ENCODE data around the gene TRAF3.

Gene TRAF3

DNA sequence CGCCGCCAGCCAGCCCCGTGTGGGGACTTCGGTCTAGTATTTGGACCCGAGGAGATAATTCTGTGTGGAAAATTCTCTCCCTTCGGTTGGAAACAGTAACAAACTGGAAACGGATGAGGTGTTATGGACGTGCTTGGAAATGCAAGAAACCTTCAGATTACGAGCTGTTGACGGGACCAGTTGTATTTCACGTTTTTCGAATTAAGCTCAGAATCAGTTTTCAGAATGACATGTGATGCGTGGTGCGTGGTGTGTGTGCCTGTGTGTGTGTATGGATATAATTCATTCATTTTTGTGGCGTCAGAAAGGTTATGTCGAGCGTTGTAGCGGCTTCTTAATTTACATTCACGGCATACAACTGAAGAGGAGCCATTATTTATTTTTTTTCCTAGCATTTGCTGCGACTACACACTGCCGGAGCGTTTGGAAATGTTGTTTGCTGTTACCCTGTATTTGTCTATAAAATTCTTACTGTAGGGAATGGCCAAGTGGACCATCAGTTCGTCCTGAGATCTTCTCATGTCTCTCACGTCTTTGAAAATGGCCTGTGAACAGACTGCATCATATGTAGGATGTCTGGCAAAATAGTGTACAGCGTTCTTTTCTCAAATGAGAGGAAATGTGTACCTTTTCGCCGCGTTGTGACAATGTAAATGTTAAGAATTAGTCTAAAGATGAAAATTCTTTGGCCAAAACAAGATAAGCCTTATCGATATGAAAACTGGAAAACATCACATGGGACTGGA lies 1.3 kb downstream of the TRAF3 start:
- peak in 1 of 2 donors; percentile 33 for DNase-seq

DNA sequence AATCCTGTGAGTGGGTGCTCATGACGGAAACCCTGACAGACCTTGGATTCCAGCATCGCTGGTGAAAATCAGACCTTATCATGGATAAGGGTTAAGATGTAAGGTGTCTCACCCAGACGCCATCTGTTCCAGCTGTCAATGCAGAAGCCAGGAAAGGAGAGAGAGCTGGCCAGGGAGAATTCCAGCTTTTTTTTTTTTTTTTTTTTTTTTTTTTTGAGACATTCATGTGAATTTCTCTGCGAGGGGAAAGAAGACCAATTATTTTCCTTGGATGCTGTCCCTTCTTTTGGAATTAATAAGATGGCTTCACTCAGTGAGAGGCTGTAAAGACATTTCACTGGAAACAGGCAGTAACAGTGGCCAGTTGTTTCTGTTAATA lies 1.8 kb downstream of the TRAF3 start:
- no peak for DNase-seq

DNA sequence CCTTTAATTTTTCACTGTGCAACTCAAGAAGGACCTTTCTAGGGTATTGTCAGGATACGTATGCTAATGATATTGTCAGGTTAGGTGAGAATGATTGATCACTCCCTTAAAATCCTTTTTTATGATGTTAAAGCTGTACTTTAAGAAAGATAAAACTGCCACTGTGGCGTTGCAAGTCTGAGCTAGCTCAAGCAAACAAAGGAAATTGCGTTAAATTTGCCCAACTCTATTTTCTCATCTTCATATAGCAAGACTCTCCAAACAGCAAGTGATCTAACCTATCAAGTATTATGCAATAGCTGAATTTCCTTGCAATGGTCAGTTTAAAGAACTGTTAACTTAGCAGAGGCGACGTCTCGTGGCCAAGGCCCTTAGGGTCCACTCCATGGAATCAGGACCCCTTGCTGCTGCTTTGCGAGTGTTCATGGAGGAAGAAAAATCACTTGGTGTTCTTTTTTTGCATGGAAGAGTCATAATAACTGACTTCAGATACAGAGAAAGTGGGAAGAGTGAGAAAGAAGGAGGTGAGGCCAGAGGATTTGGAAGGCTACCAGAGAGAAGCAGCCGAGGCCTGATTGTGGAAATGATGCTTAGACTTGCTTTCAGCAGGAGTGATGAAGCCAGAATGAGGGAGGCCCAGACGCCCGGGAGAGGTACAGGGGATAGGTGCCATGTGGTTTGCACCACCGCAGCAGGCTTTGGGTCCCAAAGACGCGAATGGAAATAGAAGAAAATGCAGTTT lies 2.5 kb downstream of the TRAF3 start:
- DNase-seq: no peak

DNA sequence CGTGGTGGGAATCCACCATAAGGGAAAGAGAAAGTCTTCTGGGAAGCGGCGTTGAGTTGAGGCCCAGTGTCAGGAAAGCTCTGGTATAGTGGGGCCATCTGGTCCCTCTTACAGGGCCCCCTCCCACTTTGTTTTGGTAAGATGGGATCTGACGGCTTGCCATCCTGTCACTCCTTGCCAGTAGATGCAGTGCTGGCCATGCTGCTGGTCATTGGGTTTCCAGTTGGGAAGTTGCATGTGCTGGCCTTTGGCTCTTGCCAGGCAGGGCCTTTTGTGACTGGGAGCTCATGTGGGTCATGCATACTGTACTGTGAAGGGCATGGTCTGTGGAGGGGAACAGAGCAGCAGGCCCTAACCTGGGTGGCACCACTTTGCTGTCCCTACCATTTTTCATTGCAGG lies 3.8 kb downstream of the TRAF3 start:
- DNase-seq: no peak

DNA sequence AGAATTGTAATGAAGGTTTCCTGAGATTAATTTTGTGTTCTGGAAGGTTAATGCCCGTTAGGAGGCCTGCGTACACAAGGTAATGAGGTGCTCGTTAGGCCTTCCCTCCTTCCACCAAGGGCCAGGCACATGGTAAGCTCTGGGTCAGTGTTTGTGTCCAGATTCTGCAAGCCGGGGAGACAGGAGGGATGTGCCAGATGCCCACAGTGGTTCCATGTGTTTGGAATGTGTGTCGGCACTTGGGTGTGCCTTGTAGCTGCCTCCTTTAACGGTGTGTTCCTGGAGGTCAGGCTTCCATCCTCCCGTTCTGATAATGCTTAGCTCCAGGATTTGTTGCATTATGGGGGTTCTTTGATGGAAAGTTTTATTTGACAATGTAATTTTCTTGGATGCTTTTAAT lies 5.7 kb downstream of the TRAF3 start:
- no peak for DNase-seq

DNA sequence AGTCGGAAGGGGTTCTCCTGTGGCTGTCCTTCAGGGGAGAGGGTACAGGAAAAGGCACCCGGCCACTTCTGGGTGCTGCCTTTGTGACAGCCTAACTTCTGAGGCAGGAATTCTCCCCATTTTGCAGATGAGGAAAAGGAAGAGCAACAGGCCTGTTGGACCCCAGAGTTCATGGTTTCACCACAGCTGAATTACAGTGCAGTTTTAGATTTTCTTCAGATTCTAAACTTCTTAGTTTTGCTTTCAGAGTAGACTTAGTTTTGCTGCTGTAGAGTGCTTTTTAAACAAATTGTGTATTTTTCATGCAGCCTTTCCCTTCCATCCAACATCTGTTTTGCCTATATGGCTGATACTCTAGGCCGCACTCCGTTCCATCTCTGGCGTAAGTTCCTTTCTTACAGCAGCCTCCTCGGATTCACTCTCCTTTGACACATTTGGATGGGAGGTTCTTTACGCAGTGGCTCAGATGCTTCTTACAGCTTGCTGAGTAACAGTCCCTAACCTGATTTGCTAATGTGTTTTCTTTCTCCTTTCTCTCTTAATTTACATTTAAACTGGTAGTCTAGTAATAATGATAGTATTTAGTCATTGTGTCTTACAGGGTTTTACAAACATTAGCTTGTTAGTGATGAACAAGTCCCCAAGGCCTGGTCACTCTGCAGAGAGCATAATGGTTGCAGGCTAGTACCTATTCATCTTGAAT lies 7.8 kb downstream of the TRAF3 start:
- DNase-seq: no peak

DNA sequence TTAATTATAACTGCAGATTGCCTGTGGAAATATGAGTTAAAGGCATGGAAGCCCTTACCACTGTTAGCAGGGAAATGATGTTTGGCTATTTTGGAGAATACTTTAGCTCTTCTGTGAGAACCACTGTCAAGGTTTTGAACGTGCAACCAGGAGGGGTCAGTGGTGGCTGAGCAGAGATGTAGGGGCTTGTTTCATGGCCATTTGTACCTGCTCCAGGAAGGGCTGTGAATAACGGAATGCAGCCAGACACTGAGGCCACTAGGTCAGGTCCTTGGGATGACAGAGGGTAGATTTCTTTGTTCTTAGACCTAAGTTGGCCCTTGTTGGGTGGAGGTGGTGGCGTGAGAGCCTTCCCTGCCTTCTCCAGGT lies 8.3 kb downstream of the TRAF3 start:
- no peak for DNase-seq

DNA sequence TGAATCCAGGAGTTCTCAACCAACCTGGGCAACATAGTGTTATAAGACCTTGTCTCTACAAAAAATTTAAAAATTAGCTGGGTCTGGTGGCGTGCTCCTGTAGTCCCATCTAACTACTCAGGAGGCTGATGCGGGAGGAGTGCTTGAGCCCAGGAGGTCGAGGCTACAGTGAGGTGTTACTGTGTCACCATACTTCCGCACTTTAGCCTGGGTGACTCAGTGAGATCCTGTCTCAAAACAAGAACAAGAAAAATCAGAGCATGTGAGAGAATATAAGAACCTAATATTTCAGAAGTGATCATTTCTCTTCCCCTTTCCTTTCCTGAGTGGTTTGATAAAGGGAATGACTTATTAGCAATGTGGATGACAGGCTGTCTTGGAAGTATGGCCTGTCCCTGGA lies 9.5 kb downstream of the TRAF3 start:
- DNase-seq: peak; percentile 29 to 31

DNA sequence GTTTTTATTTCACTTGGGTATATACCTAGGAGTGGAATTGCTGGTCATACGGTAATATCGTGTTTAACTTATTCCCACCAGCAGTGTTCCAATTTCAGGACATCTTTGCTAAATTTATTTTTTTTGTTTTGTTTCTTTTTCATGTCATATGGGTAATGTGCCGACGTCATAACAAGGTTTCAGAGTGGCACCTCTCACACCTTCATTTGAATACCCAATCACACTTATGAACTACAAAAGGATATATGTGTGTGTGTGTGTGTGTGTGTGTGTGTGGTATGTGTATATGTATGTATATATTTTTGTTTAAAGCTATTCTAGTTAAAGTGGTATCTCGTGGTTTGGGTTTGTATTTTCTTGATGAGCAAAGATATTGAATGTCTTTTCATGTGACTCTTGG lies 12.1 kb downstream of the TRAF3 start:
- peak in 1 of 2 donors; percentile 36 for DNase-seq

DNA sequence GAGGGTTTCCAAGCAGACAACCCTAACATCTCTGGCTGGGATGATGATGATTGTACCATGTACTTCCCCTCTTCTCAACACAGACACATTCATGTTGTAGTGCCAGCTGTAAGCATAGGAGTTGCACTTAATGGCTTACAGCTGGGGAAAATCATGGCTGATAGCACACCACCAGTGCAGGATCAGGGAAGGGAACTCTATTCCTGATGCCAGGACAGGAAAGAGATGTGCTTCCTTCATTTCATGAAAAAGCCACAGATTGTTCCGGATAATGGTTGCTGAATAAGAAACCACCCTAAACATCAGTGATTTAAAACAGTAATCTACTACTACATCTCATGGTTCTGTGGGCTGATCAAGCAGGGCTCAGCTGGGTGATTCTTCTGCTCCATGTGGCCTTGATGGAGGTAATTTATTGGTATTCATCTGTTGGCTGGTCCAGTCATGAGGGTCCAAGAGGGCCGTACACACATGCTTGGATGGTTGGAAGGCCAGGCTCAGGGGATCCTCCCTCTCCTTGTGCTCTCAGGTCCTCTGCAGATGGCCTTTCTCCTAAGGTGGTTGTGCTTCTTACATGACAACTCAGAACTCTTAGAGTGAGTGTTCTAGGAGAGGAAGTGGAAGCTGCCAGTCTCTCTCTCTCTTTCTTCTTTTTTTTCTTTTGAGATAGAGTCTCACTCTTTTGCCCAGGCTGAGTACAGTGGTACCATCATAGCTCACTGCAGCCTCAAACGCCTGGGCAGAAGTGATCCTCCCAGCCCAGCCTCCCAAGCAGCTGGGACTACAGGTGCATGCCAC lies 16.5 kb downstream of the TRAF3 start:
- no peak for DNase-seq

DNA sequence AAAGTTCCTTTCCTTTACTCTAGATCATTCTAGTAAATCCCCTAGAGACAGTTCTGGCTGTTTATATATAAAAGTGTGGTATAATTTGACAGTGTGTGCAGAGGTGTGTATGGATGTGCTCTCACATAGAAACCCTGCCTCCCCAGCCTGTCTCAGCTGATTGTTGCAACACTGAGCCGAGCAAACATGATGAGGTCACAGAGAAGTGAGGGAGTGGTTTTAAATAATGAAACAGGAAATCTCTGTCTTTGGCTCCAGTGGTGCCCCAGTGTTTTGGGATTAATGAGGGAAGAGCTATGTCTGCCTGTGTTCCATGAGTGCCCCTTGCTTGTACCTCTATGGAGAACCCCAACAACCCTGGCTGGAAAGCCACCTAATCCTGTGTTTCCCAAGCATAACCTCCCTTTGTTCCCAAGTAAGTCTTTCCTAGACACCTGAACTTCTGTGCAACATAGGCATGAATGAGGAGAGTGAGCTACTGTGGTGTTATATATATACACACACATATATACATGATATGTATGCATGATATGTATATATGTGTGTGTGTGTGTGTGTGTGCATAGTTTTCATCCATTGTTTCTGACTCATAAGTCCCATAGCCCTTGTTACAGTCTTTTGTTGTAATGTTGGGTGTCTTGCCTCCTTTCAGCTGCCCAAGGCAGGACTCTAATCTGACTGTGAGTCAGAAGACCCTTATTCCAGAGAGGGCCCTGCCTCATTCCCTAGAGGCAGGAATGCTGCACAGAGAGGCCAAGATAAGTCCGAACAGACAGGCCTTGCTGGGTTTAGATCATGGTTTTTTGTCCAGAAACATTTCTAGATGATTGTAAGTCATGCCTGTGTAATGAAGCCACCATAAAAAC lies 18.0 kb downstream of the TRAF3 start:
- DNase-seq: peak; percentile 44 to 62

DNA sequence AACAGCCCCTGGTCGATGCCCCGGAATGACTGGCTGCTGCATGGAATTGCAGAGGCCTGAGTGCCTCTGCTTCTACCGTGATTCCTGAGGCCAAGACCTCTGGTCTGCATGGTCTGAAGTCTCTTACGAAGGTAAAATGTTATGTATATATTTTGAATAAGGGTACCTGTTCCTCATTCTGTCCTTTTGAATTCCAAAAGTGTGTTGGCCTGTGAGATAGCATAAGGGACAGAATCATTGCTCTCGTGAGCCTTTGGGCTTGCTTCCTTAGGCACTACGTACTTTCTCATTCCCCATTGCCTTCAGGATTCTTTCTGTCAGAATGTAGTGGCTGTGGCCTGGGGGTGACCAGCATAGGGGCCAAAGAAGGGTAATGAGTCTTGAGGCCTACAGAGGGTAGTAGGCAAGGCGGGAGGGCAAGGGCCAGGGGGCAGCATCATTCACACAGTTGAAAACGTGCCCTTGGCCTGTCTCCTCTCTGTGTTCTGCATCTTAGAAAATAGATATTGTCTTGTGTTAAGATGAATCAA lies 19.5 kb downstream of the TRAF3 start:
- no peak for DNase-seq

DNA sequence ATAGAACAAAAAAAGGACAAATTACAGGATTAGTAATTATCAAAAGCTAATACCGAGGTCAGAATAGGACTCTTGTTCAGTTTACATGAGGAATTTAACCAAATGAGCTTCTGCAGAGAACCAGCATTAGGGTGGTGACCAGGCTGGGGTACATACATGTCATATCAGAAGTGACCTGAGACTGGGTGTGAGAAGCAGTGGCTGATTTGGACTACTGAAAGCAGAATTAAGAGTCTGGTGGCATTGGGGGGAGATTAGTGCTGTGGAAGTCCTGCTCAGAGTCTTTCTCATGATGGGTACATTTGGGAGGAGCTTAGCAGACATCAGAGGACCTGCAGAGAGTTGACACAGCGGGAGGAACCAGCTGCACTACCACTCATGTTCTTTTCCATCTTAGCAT lies 21.7 kb downstream of the TRAF3 start:
- DNase-seq: no peak

DNA sequence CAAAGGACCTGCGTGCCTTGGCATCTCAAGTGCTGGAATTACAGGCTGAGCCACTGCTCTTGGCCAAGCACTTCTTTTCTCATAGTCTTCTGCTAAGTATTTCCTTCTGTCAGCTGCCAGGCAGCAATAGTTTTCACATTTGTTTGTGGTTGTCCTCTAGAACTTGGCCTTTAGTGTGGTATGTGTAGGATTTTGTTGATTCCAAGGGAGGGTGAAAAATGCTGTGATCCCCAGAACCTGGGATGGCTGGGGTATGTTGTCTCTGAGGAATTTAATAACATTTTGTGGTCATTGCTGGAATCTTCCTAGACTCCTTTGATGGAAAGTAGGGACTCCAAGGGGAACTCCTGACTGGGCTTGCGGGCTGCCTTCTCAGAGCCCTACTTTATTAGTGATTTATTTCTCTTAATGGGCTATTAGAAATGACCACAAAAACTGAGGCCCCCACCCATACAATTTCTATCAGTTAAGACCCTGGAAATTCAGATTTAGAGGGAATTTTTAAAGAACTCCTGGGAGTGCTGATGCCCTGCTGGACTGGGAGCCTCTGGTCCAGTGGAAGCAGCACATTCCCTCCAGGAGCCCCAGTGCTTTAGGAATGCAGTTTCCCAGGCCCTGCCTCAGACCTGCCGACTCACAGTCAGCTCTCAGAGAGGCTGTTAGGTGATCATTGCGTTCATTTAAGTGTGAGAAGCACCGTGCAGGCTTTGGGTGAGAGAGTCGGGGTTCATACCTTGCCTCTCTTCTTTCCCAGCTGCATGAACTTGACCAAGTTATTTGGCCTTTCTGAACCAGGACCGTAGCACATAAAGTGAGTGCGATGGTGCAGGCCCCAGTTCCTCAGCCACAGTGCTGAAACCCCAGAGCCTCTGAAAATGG lies 22.7 kb downstream of the TRAF3 start:
- DNase-seq: no peak

DNA sequence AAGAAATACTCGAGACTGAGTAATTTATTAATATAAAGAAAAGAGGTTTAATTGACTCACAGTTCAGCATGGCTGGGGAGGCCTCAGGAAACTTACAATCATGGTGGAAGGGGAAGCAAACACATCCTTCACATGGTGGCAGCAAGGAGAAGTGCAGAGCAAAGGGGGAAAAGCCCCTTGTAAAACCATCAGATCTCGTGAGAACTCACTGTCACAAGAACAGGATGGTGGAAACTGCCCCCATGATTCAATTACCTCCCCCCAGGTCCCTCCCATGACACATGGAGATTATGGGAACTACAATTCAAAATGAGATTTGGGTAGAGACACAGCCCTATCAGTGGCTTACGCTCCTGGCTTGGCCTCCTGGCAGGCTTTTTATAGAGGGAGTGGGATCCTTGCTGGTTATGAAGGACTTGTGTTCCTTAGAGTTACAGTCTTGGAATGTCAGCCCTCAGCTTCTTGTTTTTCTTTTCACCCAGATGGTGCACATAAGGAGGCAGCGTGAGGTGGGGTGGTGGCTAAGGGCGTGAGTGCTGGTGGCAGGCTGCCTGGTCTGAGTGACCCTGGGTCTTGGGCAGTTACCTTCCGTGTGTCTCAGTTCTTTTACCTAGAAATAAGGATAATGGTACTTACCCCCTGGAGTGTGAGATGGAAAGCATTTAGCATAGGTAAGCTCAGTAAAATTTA lies 25.7 kb downstream of the TRAF3 start:
- DNase-seq: no peak

DNA sequence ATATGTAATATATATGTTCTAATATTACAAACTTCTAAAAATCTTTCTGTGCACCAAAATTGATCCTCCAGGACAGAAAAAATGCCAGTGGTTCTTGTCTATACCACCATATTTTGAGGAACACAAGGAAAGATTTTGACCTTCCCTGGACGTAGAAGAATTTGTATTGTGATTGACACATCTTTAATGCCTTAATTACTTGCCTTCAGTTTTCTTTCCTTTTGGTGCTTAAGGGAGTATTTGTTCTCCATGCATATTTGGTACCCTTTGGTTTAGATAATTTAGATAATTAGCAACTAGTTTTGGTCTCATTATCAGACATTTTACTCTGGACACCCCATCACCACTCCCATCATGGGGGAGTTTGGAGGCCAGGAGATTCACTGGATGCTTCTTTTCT lies 27.6 kb downstream of the TRAF3 start:
- DNase-seq: no peak

DNA sequence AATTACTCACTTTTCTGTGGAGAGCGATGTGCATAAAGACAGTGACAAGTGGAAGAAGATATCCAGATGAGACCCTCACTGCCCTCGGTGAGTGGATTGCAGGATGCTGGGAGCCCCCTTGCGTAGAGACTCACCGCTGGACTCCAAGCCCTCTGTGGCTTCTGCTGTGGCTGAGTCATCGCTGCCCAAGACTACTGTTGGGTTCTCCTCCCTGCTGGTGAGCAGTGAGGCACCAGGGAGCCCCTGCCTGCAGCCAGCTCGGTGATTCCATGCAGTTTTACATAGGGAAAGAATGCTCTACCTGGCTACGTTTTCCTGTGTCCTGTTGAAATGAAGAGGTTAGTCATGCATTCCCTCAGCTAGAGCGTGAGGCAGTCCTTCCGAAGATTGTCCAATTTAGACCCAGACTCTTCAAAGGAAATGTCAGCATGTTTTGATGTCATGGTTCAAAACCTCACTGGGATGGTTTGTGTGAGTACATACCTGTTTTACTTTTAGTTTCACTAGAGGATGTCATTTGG lies 28.2 kb downstream of the TRAF3 start:
- peak in 1 of 2 donors; percentile 58 for DNase-seq

DNA sequence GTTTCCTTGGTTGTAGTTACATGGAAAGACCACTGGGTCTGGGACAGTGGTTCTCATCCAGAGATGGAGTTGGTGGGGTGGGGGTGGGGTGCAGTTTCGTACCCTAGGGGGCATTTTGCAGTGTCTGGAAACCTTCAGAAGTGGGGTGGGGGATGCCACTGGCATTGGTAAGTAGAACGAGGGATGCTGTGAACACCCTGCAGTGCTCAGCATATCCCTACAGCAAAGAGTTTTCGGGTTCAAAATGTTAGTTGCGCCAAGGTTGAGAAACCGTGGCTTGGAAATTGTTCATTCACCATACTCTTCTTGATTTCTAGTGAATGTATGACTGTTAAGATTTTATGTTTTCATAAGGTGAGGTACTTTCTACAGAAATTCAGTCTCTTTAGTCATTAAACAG lies 28.7 kb downstream of the TRAF3 start:
- no peak for DNase-seq

DNA sequence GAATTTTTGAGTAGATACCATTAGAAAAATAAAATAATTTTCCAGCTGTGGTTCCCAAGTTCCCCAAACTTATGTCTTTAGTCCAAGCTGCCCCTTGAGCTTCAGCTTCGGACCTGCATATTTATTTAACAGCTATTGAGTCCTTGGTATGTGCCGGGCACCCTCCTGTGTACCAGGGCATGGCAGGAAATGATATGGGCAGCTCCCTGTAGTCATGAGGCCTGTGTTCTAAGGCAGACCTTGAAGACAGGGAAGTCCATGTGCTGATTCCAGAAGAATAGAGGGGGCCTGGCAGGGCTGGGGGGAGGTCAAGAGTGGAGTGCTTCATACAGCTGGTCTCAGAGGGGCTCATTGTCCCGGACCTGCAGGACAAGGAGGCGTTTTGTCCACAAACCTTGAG lies 29.2 kb downstream of the TRAF3 start:
- no peak for DNase-seq

DNA sequence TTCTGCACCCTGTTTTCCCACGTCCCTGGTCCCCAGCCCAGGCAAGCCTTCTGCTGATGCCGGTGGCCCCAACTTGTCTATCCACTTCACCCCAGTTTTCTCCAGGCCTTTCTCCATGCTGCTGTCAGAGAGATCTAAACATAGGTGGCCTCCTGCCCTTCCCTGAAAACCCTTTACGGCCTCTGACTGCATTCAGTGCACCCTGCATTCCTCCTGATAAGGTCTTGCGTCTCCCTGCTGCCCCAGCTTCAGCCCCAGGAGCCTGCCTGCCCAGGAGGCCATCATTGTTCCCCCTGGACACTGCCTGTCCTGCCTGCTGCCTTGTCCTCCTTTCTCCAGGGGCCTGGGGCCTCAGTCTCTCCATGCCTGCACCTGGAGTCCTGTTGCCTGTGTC lies 29.8 kb downstream of the TRAF3 start:
- DNase-seq: no peak
